Measurements from ENCODE around the gene SLC26A3.
"Not testable (repeated sequence)": the region's sequence is repeated elsewhere in the genome, so short reads cannot be mapped to it uniquely, and the experiment has no call there.

SLC26A3 gene

GRCh38 chr7:107803009-107803610 is at the start of gene SLC26A3:
TSS of gene SLC26A3 (minus strand) at chr7:107803223. CDS start at chr7:107794509, 8,714 bp downstream.
- DNase-seq (ENCODE audit: low spot score), result no peak

- DNase-seq (ENCODE audit: low spot score), result no peak
Measured at GRCh38 chr7:107850643-107851042, 47.6 kb upstream of the SLC26A3 start.

GRCh38 chr7:107850216-107850615 is 47.2 kb upstream of the SLC26A3 start:
- DNase-seq (ENCODE audit: low spot score), result no peak

- not testable (repeated sequence) for DNase-seq (ENCODE audit: low spot score)
Measured at GRCh38 chr7:107848211-107848610, 45.2 kb upstream of the SLC26A3 start.

DNA sequence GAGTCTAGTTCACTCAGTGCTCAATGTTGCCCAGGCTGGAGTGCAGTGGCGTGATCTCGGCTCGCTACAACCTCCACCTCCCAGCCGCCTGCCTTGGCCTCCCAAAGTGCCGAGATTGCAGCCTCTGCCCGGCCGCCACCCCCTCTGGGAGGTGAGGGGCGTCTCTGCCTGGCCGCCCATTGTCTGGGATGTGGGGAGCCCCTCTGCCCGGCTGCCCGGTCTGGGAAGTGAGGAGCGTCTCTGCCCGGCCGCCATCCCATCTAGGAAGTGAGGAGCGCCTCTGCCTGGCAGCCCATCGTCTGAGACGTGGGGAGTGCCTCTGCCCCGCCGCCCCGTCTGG is 44.8 kb upstream of the SLC26A3 start:
- not testable (repeated sequence) for DNase-seq (ENCODE audit: low spot score)

- no peak for DNase-seq (ENCODE audit: low spot score)
Measured at GRCh38 chr7:107847168-107847835, 44.3 kb upstream of the SLC26A3 start.

GRCh38 chr7:107846324-107846723 is 43.3 kb upstream of the SLC26A3 start:
- peak; percentile 7 for DNase-seq (ENCODE audit: low spot score)

GRCh38 chr7:107843184-107843583 is 40.2 kb upstream of the SLC26A3 start:
- DNase-seq (ENCODE audit: low spot score), result no peak

DNA sequence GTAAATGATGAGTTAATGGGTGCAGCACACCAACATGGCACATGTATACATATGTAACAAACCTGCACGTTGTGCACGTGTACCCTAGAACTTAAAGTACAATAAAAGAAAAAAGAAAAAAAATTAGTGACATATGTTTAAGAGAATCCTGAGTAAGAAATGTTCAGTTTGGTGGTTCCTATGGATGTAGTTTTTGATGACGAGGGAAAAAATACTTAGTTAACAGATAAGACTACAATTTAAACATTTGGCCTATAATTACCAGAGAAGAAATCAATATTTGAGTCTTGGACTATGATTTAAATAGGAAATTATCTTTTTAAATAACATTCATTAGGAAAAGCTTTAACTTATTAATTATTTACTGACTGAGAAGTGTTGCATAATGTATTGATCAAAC is 39.2 kb upstream of the SLC26A3 start:
- DNase-seq (ENCODE audit: low spot score), result no peak

- no peak for DNase-seq (ENCODE audit: low spot score)
Measured at GRCh38 chr7:107838816-107839565, 36.0 kb upstream of the SLC26A3 start.

- no peak for DNase-seq (ENCODE audit: low spot score)
Measured at GRCh38 chr7:107838024-107838601, 35.1 kb upstream of the SLC26A3 start.

GRCh38 chr7:107837145-107837512 is 34.1 kb upstream of the SLC26A3 start:
- DNase-seq (ENCODE audit: low spot score), result no peak

GRCh38 chr7:107836237-107837144 is 33.5 kb upstream of the SLC26A3 start:
- no peak for DNase-seq (ENCODE audit: low spot score)

GRCh38 chr7:107834401-107834800 is 31.4 kb upstream of the SLC26A3 start:
- no peak for DNase-seq (ENCODE audit: low spot score)

DNA sequence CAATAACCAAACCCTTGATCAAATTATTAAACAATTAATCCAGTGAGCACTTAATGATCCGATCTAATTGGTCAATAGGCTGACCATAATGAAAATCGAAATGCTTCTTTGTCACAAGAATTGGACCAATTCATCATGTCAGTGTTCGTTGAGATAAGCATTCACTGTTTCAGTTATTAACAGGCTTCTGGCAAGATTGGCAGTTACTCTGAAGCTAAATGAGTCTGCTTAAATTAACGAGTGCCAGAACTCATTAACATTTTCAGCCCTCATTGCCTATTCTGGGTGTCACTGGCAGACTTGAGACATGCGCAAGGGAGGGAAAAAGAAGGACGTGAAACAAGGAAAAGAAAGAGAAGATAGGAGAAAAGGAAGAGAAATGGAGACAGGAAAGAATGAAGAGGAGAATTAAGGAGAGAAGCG is 30.7 kb upstream of the SLC26A3 start:
- no peak for DNase-seq (ENCODE audit: low spot score)

- no peak for DNase-seq (ENCODE audit: low spot score)
Measured at GRCh38 chr7:107830420-107830819, 27.4 kb upstream of the SLC26A3 start.

DNA sequence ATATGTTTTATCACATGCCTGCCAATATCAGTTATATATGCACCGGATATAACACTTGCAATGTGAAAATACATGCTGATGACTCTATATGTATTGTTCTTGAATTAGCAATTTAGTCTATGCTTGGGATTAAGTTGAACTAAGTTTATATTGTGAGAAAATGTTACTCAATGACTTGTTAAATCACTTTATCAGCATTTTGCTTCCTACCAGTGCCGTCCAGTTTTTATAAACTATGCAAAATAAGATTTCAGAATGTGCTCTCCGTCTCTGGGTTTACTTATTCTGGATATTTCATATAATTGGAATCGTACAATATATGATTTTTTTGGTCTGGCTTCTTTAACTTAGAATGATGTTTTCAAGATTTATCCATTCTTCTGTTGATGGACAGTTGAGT is 25.5 kb upstream of the SLC26A3 start:
- no peak for DNase-seq (ENCODE audit: low spot score)

DNA sequence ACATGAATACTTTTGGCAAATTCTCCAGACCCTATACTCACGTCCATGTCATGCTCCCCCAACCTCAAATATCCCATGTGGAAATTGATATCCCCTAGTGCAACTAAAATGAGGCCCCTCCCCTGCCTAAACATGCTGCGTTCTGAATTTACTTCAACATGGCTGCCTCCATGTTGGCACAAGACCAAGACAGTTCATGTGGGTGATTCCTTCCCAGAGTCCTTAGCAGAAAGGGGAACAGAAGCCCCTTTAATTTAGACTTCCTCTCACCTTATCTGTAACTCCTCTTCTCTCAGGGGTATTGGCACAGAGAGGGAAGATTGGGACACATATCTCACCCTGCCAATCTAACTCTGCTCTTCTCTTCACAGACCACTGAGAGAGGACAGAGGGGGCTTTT is 24.5 kb upstream of the SLC26A3 start:
- DNase-seq (ENCODE audit: low spot score), result no peak

- peak; percentile 34 for DNase-seq (ENCODE audit: low spot score)
Measured at GRCh38 chr7:107826451-107826850, 23.4 kb upstream of the SLC26A3 start.

DNA sequence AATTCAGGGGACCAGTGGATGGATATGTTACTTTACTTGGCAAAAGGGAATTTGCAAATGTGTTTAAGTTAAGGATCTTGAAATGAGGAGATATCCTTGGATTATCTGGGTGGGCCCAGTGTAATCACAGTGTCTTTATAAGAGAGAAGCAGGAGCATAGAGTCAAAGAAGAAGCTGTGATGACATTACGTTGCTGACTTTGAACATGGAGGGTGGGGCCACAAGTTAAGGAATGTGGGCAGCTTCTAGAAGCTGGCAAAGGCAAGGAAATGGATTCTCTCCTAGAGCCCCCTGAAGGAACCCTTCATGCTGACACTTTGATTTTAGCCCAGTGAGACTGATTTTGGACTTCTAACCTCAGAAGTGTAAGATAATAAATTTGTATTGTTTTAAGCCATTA is 21.8 kb upstream of the SLC26A3 start:
- no peak for DNase-seq (ENCODE audit: low spot score)

- DNase-seq (ENCODE audit: low spot score), result no peak
Measured at GRCh38 chr7:107818622-107819021, 15.6 kb upstream of the SLC26A3 start.

GRCh38 chr7:107816011-107816566 is 13.1 kb upstream of the SLC26A3 start:
- no peak for DNase-seq (ENCODE audit: low spot score)
